Lower leg skin (tissue), 3 donors: ENCODE data around the gene MAP1B.

Experiments used
- POLR2A ChIP-seq, 2 donors: fragments of 450-650 bp; IDR thresholded peaks; one replicate each; pipeline ENCODE4 v1.6.1; 2016 to 2017; ENCODE audit warnings: antibody characterized with exemption in 2 of 2, mild to moderate bottlenecking in 1 of 2, moderate library complexity in 1 of 2
- TF ChIP-seq, protein P1 (sequence below), 3 donors: fragments of 450-650 bp; IDR thresholded peaks; one replicate each; pipeline ENCODE4 v1.5.1; 2016; ENCODE audit warnings: antibody characterized with exemption in 3 of 3, mild to moderate bottlenecking in 3 of 3, moderate library complexity in 2 of 3

- TF ChIP-seq, protein P1, sequence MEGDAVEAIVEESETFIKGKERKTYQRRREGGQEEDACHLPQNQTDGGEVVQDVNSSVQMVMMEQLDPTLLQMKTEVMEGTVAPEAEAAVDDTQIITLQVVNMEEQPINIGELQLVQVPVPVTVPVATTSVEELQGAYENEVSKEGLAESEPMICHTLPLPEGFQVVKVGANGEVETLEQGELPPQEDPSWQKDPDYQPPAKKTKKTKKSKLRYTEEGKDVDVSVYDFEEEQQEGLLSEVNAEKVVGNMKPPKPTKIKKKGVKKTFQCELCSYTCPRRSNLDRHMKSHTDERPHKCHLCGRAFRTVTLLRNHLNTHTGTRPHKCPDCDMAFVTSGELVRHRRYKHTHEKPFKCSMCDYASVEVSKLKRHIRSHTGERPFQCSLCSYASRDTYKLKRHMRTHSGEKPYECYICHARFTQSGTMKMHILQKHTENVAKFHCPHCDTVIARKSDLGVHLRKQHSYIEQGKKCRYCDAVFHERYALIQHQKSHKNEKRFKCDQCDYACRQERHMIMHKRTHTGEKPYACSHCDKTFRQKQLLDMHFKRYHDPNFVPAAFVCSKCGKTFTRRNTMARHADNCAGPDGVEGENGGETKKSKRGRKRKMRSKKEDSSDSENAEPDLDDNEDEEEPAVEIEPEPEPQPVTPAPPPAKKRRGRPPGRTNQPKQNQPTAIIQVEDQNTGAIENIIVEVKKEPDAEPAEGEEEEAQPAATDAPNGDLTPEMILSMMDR (IDR thresholded peaks at IDR 0.05): no peak
- no peak for TF ChIP-seq POLR2A (IDR thresholded peaks at IDR 0.05)
Measured at GRCh38 chr5:72235725-72236124, 128.4 kb downstream of the MAP1B start.
